ENCODE measurements around the gene COQ8A. TPM values are rescaled to one million over a fixed set of nuclear protein-coding genes. Genes with fewer than 3 reads are reported as not detected.

The COQ8A gene
- total and polyA plus RNA-seq, 2 experiments from 2014 or later, result 22.9 to 26.4 TPM

DNA sequence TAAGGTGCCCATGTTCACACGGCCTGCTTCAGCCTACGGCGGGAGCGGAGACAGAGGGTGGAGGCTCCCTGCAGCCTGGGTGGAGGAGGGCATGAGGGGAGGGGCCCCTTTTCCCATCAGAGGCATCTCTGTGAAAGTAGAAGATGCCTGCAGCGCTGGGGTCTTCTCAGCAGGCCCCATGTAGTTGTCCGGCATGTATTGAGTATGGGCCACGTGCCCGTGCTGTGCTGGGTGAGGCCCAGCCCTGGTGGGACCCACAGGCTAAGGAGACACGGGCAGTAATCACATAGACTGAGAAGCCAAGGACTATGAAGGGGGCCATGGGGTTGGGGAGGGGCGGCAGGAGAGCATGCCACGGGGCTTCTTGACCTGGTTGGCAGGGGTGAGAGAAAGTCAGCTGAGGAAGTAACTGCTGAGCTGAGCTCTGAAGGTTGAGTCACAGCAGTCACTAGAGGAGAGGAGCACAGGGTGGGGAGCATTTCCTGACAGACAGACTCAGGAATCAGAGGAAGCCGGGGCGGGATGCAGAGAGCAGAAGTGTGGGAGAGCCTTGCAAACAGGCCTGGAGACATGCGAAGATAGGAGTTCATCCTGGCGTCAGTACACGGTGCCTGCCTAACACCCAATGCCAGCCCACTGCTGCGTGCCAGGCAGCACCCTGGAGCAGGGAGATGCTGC is 48.1 kb upstream of the COQ8A start:
- no peaks in the 10 kb centered on the region for H3K36me3 ChIP-seq (replicated peaks; ENCODE audit: insufficient read depth, low read depth)
- no peak overlapping the region for H2AFZ ChIP-seq
- no peaks in the 10 kb centered on the region for H3K79me2 ChIP-seq
- no peak for TF ChIP-seq EZH2 (IDR thresholded peaks at IDR 0.05; ENCODE audit: borderline replicate concordance)
- no peak for TF ChIP-seq EZH2phosphoT487 (IDR thresholded peaks at IDR 0.05; ENCODE audit: low read depth, severe bottlenecking, unreplicated experiment)
- TF ChIP-seq, protein P1, sequence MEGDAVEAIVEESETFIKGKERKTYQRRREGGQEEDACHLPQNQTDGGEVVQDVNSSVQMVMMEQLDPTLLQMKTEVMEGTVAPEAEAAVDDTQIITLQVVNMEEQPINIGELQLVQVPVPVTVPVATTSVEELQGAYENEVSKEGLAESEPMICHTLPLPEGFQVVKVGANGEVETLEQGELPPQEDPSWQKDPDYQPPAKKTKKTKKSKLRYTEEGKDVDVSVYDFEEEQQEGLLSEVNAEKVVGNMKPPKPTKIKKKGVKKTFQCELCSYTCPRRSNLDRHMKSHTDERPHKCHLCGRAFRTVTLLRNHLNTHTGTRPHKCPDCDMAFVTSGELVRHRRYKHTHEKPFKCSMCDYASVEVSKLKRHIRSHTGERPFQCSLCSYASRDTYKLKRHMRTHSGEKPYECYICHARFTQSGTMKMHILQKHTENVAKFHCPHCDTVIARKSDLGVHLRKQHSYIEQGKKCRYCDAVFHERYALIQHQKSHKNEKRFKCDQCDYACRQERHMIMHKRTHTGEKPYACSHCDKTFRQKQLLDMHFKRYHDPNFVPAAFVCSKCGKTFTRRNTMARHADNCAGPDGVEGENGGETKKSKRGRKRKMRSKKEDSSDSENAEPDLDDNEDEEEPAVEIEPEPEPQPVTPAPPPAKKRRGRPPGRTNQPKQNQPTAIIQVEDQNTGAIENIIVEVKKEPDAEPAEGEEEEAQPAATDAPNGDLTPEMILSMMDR (IDR thresholded peaks at IDR 0.05; ENCODE audit: poor library complexity), result no peak
- H3K4me3 ChIP-seq, result no peak overlapping the region
- DNase-seq (ENCODE audit: low spot score), result no peak
- no peaks in the 10 kb centered on the region for H3K27me3 ChIP-seq
- no peaks in the 10 kb centered on the region for H3K9me3 ChIP-seq (ENCODE audit: low read depth)
- no peak overlapping the region for H3K27ac ChIP-seq
- 96% methylated on average over 15 of the region's 17 CpGs for WGBS (ENCODE audit: low lambda C conversion rate, missing lambda C conversion rate)
- no peak overlapping the region for H3K4me2 ChIP-seq
- no peaks in the 10 kb centered on the region for H4K20me1 ChIP-seq (ENCODE audit: insufficient read depth, poor library complexity, severe bottlenecking)
- no peaks in the 10 kb centered on the region for H3K4me1 ChIP-seq (ENCODE audit: insufficient read depth)
- H3K9me2 ChIP-seq (replicated peaks; ENCODE audit: insufficient read depth), result no peaks in the 10 kb centered on the region

DNA sequence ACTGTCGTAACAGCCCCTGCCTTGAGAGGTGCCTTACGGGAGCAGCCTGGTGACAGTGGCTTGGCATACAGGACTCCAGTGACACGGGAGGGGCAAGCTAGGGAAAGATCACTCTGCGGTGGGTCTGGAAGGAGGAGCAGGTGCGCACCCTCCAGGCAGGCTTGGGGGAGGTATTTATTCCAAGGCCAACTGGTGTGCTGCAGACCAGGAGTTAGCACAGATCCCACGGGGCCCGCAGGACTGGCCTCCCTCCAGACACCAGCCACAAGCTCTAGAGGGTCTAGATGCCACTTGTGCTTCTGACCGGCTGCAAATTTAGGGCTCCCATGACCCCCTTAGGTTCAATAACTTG is 47.6 kb upstream of the COQ8A start:
- H3K9me3 ChIP-seq (ENCODE audit: low read depth), result no peaks in the 10 kb centered on the region
- no peaks in the 10 kb centered on the region for H3K4me1 ChIP-seq (ENCODE audit: insufficient read depth)
- H3K79me2 ChIP-seq, result no peaks in the 10 kb centered on the region
- no peak overlapping the region for H3K27ac ChIP-seq
- TF ChIP-seq EZH2phosphoT487 (IDR thresholded peaks at IDR 0.05; ENCODE audit: low read depth, severe bottlenecking, unreplicated experiment) (no peak), EZH2 (IDR thresholded peaks at IDR 0.05; ENCODE audit: borderline replicate concordance) (no peak)
- TF ChIP-seq, protein P1 (IDR thresholded peaks at IDR 0.05; ENCODE audit: poor library complexity), result no peak
- no peaks in the 10 kb centered on the region for H4K20me1 ChIP-seq (ENCODE audit: insufficient read depth, poor library complexity, severe bottlenecking)
- H3K9me2 ChIP-seq (replicated peaks; ENCODE audit: insufficient read depth), result no peaks in the 10 kb centered on the region
- no peaks in the 10 kb centered on the region for H3K27me3 ChIP-seq
- H3K36me3 ChIP-seq (replicated peaks; ENCODE audit: insufficient read depth, low read depth), result no peaks in the 10 kb centered on the region
- H3K4me3 ChIP-seq, result no peak overlapping the region
- DNase-seq (ENCODE audit: low spot score), result no peak
- no peak overlapping the region for H3K4me2 ChIP-seq
- no peak overlapping the region for H2AFZ ChIP-seq
- WGBS (ENCODE audit: low lambda C conversion rate, missing lambda C conversion rate), result 93% methylated on average over 8 of the region's 8 CpGs

DNA sequence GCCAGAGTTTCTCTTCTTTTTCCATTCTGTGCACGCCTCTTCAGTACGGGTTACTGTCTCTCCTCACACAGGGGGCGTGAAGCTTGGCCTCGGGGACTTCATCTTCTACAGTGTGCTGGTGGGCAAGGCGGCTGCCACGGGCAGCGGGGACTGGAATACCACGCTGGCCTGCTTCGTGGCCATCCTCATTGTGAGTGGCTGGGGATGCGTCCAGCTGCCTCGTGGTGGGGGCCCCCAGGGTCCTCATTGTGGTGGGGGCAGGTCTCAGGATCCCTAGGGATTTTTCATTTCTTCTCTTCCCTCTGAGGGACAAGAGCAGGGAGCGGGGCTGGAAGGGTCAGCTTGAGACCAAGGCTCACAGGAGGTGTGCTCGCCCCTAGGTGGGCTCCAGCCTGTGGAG is 46.2 kb upstream of the COQ8A start:
- DNase-seq (ENCODE audit: low spot score), result no peak
- Histone ChIP-seq H3K36me3 (replicated peaks; ENCODE audit: insufficient read depth, low read depth) (no peaks in the 10 kb centered on the region), H3K27ac (no peak overlapping the region), H3K9me3 (ENCODE audit: low read depth) (no peaks in the 10 kb centered on the region), H3K4me1 (ENCODE audit: insufficient read depth) (no peaks in the 10 kb centered on the region), H3K4me2 (no peak overlapping the region), H4K20me1 (ENCODE audit: insufficient read depth, poor library complexity, severe bottlenecking) (no peaks in the 10 kb centered on the region), H3K9me2 (replicated peaks; ENCODE audit: insufficient read depth) (no peaks in the 10 kb centered on the region), H2AFZ (no peak overlapping the region), H3K79me2 (no peaks in the 10 kb centered on the region), H3K4me3 (no peak overlapping the region), H3K27me3 (no peaks in the 10 kb centered on the region)
- WGBS (ENCODE audit: low lambda C conversion rate, missing lambda C conversion rate), result 96% methylated on average over 13 of the region's 13 CpGs
- TF ChIP-seq, protein P1 (IDR thresholded peaks at IDR 0.05; ENCODE audit: poor library complexity), result no peak
- TF ChIP-seq EZH2 (IDR thresholded peaks at IDR 0.05; ENCODE audit: borderline replicate concordance) (no peak), EZH2phosphoT487 (IDR thresholded peaks at IDR 0.05; ENCODE audit: low read depth, severe bottlenecking, unreplicated experiment) (no peak)

Measured in hepatocyte (in vitro differentiated cells).